GM12878 (cell line): ENCODE measurements around the gene FXYD7.

Experiments
- ATF3 ChIP-seq: IDR thresholded peaks from 2 replicates; pipeline ENCODE4 v1.6.1; 2011; ENCODE audit warnings: low read depth, mild to moderate bottlenecking, low read length, moderate library complexity, borderline replicate concordance; ENCODE audit errors: extremely low read depth
- CHD2 ChIP-seq: IDR thresholded peaks from 2 replicates; pipeline ENCODE4 v1.6.1; 2011; ENCODE audit warnings: low read depth, low read length, improper control_type of control experiment, borderline replicate concordance
- CTCF ChIP-seq, 3 experiments: IDR thresholded peaks in 2 of 3; conservative IDR thresholded peaks in 1 of 3; 2 replicates each; pipeline ENCODE4 v1.5.1; 2011; ENCODE audit warnings: low read depth in 3 of 3, low read length in 3 of 3, mild to moderate bottlenecking in 3 of 3, control low read depth in 2 of 3, moderate library complexity in 2 of 3, inconsistent platforms in 1 of 3, mixed read lengths in 1 of 3; ENCODE audit not compliant: control insufficient read depth in 2 of 3, insufficient read depth in 1 of 3; ENCODE audit errors: extremely low read depth in 1 of 3
- E4F1 ChIP-seq: fragments of 450-650 bp; IDR thresholded peaks from 2 replicates; pipeline ENCODE4 v1.6.1; 2018; ENCODE audit warnings: borderline replicate concordance, mild to moderate bottlenecking; ENCODE audit not compliant: partially characterized antibody
- EZH2 ChIP-seq: IDR thresholded peaks from 2 replicates; pipeline ENCODE4 v1.6.1; 2012; ENCODE audit warnings: low read depth, mild to moderate bottlenecking, control low read depth, inconsistent platforms, low read length, borderline replicate concordance; ENCODE audit not compliant: control insufficient read depth
- GABPA ChIP-seq: IDR thresholded peaks from 2 replicates; pipeline ENCODE4 v1.6.1; 2014; ENCODE audit warnings: antibody characterized with exemption, low read depth, mild to moderate bottlenecking, inconsistent platforms
- MTA2 ChIP-seq: fragments of 450-650 bp; IDR thresholded peaks from 2 replicates; pipeline ENCODE4 v1.6.1; 2016; ENCODE audit warnings: low read depth, mild to moderate bottlenecking, moderate library complexity
- NFIC ChIP-seq: IDR thresholded peaks from 2 replicates; pipeline ENCODE4 v1.6.1; 2012; ENCODE audit warnings: low read depth, mild to moderate bottlenecking, inconsistent platforms, low read length, moderate library complexity
- STAT3 ChIP-seq: IDR thresholded peaks from 2 replicates; pipeline ENCODE4 v1.6.1; 2011; ENCODE audit warnings: low read depth, low read length, improper control_type of control experiment
- USF2 ChIP-seq: IDR thresholded peaks from 2 replicates; pipeline ENCODE4 v1.6.1; 2011; ENCODE audit warnings: low read depth, low read length, improper control_type of control experiment, borderline replicate concordance
- ZNF274 ChIP-seq: IDR thresholded peaks from one replicate; pipeline ENCODE4 v1.8.0; 2011; ENCODE audit not compliant: insufficient read length, insufficient read depth

- TF ChIP-seq MTA2 (no peak), GABPA (no peak), CTCF (IDR thresholded peaks at IDR 0.05 in 2 of 3, conservative IDR thresholded peaks at IDR 0.05 in 1 of 3; ENCODE audit: control insufficient read depth in 2 of 3, extremely low read depth in 1 of 3, insufficient read depth in 1 of 3, low read depth in 3 of 3, low read length in 3 of 3) (no peak), ZNF274 (no peak), ATF3 (no peak), E4F1 (no peak), EZH2 (no peak), USF2 (no peak), NFIC (no peak), CHD2 (no peak), STAT3 (no peak)
These were observed 24.6 kb upstream of the FXYD7 start for GRCh38 chr19:35118268-35119020.
